SK-N-SH (cell line): ENCODE data around the gene APP.

Experiments
- CHD2 ChIP-seq: fragments of 150-350 bp; IDR thresholded peaks from 2 replicates; pipeline ENCODE4 v1.6.1; 2018; ENCODE audit warnings: low read length; ENCODE audit not compliant: partially characterized antibody
- EP300 ChIP-seq, 2 experiments: IDR thresholded peaks; 2 replicates each; pipeline versions ENCODE4 v1.4.0 to v1.6.1; 2012; ENCODE audit warnings: borderline replicate concordance in 1 of 2, low read depth in 1 of 2, low read length in 1 of 2
- GABPA ChIP-seq: IDR thresholded peaks from 2 replicates; pipeline ENCODE4 v1.4.0; 2012; ENCODE audit warnings: low read depth, mild to moderate bottlenecking
- NFIC ChIP-seq: IDR thresholded peaks from 2 replicates; pipeline ENCODE4 v1.4.0; 2012; ENCODE audit warnings: borderline replicate concordance
- POLR2AphosphoS5 ChIP-seq: IDR thresholded peaks from 2 replicates; pipeline ENCODE4 v1.6.1; 2012; ENCODE audit warnings: low read depth, low read length
- TF ChIP-seq, protein P1 (sequence below): fragments of 200-600 bp; sonication (generic); IDR thresholded peaks from 2 replicates; pipeline ENCODE4 v1.6.1; 2017; ENCODE audit warnings: antibody characterized with exemption, mild to moderate bottlenecking, moderate library complexity
- TF ChIP-seq, protein P2 (sequence below): IDR thresholded peaks from 2 replicates; pipeline ENCODE4 v1.6.1; 2012; ENCODE audit warnings: mild to moderate bottlenecking, low read depth, low read length, moderate library complexity

DNA sequence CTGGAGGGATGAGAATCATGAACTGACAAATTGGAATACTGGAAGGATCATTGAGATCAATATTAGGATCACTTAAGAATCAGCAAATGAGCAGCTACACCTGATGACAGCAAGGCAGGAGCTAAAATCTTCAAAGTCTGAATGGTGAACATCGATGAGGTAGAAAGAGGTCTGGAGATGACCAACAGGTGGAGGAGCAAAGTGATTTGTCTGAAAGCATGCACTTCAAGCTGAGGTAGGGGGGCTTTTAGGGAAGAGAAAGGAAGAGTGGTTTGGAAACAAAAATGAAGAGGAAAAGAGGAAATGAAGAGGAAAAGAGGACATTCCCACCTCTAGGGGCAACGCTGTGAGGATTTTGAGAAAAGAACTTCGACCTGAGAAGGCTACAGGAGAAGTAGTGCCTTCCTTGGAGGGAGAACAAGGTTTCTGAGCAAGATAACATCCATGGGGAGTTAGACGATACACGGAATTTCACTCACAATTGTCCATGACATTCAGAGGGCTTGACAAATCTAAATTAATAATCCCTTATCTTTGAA is 79.0 kb downstream of the APP start:
- TF ChIP-seq, protein P1, sequence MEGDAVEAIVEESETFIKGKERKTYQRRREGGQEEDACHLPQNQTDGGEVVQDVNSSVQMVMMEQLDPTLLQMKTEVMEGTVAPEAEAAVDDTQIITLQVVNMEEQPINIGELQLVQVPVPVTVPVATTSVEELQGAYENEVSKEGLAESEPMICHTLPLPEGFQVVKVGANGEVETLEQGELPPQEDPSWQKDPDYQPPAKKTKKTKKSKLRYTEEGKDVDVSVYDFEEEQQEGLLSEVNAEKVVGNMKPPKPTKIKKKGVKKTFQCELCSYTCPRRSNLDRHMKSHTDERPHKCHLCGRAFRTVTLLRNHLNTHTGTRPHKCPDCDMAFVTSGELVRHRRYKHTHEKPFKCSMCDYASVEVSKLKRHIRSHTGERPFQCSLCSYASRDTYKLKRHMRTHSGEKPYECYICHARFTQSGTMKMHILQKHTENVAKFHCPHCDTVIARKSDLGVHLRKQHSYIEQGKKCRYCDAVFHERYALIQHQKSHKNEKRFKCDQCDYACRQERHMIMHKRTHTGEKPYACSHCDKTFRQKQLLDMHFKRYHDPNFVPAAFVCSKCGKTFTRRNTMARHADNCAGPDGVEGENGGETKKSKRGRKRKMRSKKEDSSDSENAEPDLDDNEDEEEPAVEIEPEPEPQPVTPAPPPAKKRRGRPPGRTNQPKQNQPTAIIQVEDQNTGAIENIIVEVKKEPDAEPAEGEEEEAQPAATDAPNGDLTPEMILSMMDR = peak; percentile 37
- TF ChIP-seq GABPA (no peak), EP300 (IDR thresholded peaks at IDR 0.05; ENCODE audit: borderline replicate concordance in 1 of 2, low read depth in 1 of 2, low read length in 1 of 2) (no peak), NFIC (no peak), POLR2AphosphoS5 (no peak), CHD2 (no peak)
- TF ChIP-seq, protein P2, sequence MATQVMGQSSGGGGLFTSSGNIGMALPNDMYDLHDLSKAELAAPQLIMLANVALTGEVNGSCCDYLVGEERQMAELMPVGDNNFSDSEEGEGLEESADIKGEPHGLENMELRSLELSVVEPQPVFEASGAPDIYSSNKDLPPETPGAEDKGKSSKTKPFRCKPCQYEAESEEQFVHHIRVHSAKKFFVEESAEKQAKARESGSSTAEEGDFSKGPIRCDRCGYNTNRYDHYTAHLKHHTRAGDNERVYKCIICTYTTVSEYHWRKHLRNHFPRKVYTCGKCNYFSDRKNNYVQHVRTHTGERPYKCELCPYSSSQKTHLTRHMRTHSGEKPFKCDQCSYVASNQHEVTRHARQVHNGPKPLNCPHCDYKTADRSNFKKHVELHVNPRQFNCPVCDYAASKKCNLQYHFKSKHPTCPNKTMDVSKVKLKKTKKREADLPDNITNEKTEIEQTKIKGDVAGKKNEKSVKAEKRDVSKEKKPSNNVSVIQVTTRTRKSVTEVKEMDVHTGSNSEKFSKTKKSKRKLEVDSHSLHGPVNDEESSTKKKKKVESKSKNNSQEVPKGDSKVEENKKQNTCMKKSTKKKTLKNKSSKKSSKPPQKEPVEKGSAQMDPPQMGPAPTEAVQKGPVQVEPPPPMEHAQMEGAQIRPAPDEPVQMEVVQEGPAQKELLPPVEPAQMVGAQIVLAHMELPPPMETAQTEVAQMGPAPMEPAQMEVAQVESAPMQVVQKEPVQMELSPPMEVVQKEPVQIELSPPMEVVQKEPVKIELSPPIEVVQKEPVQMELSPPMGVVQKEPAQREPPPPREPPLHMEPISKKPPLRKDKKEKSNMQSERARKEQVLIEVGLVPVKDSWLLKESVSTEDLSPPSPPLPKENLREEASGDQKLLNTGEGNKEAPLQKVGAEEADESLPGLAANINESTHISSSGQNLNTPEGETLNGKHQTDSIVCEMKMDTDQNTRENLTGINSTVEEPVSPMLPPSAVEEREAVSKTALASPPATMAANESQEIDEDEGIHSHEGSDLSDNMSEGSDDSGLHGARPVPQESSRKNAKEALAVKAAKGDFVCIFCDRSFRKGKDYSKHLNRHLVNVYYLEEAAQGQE = no peak
